ENCODE measurements around the gene SLC33A1.
A peak's percentile ranks its signal among the peaks of the same experiment; 100 is the strongest.

SLC33A1 gene

GRCh38 chr3:155790272-155790925, 63.8 kb downstream of the SLC33A1 start:
- DNase-seq: no peak

- DNase-seq: no peak
Measured at GRCh38 chr3:155785662-155786295, 68.4 kb downstream of the SLC33A1 start.

- DNase-seq: no peak
Measured at GRCh38 chr3:155782390-155782953, 71.8 kb downstream of the SLC33A1 start.

GRCh38 chr3:155780291-155780690, 73.9 kb downstream of the SLC33A1 start:
- no peak for DNase-seq

- peak; percentile 45 for DNase-seq
Measured at GRCh38 chr3:155778462-155778861, 75.8 kb downstream of the SLC33A1 start.

- no peak for DNase-seq
Measured at GRCh38 chr3:155772801-155773200, 81.4 kb downstream of the SLC33A1 start.

- DNase-seq: no peak
Measured at GRCh38 chr3:155771126-155771525, 83.1 kb downstream of the SLC33A1 start.
